H9 (cell line): Measurements from ENCODE around the gene IMPDH1. TPM values are rescaled to one million over a fixed set of nuclear protein-coding genes. Genes with fewer than 3 reads are reported as not detected.

Experiments
- DNase-seq: peaks from one replicate; pipeline ENCODE4 v3.0.0-alpha.2; 2017
- H2AFZ ChIP-seq: one replicate; pipeline ENCODE4 v1.6.1; 2013; ENCODE audit warnings: mild to moderate bottlenecking, low read length, control low read depth, moderate library complexity
- H2AK5ac ChIP-seq: 2 replicates; pipeline ENCODE4 v1.6.1; 2013; ENCODE audit warnings: low read length, control low read depth, mixed read lengths; ENCODE audit not compliant: insufficient read length
- H2BK120ac ChIP-seq: one replicate; pipeline ENCODE4 v1.6.1; 2013; ENCODE audit warnings: low read depth, mild to moderate bottlenecking, low read length, control low read depth, inconsistent platforms; ENCODE audit not compliant: poor library complexity, severe bottlenecking
- H2BK12ac ChIP-seq: 2 replicates; pipeline ENCODE4 v1.6.1; 2013; ENCODE audit warnings: low read length, control low read depth, mixed read lengths, low read depth; ENCODE audit not compliant: insufficient read length
- H2BK15ac ChIP-seq: 2 replicates; pipeline ENCODE4 v1.6.1; 2013; ENCODE audit warnings: low read depth, low read length, control low read depth
- H2BK20ac ChIP-seq: one replicate; pipeline ENCODE4 v1.6.1; 2013; ENCODE audit warnings: low read depth, mild to moderate bottlenecking, low read length, control low read depth, inconsistent platforms; ENCODE audit not compliant: poor library complexity, severe bottlenecking
- H2BK5ac ChIP-seq: 2 replicates; pipeline ENCODE4 v1.6.1; 2013; ENCODE audit warnings: low read length, control low read depth, mixed read lengths; ENCODE audit not compliant: insufficient read length
- H3K14ac ChIP-seq: 2 replicates; pipeline ENCODE4 v1.6.1; 2013; ENCODE audit warnings: low read length, control low read depth; ENCODE audit not compliant: insufficient read depth
- H3K18ac ChIP-seq: 2 replicates; pipeline ENCODE4 v1.6.1; 2013; ENCODE audit warnings: low read depth, mild to moderate bottlenecking, mixed read lengths, low read length, control low read depth; ENCODE audit not compliant: insufficient read length
- H3K23ac ChIP-seq: 2 replicates; pipeline ENCODE4 v1.6.1; 2013; ENCODE audit warnings: low read length, control low read depth, mixed read lengths, low read depth; ENCODE audit not compliant: insufficient read length
- H3K23me2 ChIP-seq: 2 replicates; pipeline ENCODE4 v1.6.1; 2013; ENCODE audit warnings: low read depth, mild to moderate bottlenecking, mixed read lengths, low read length, control low read depth; ENCODE audit not compliant: insufficient read length, poor library complexity, severe bottlenecking
- H3K27ac ChIP-seq: 2 replicates; pipeline ENCODE4 v1.5.1; 2013; ENCODE audit warnings: low read length, control low read depth, mixed read lengths, low read depth; ENCODE audit not compliant: insufficient read length
- H3K27me3 ChIP-seq: 2 replicates; pipeline ENCODE4 v1.6.1; 2013; ENCODE audit warnings: low read length, control low read depth, inconsistent platforms; ENCODE audit not compliant: insufficient read depth
- H3K4ac ChIP-seq: 2 replicates; pipeline ENCODE4 v1.6.1; 2013; ENCODE audit warnings: low read depth, mild to moderate bottlenecking, control low read depth, inconsistent platforms, low read length, moderate library complexity
- H3K4me1 ChIP-seq: 2 replicates; pipeline ENCODE4 v1.6.1; 2013; ENCODE audit warnings: low read length, control low read depth, inconsistent platforms; ENCODE audit not compliant: insufficient read depth
- H3K4me2 ChIP-seq: 2 replicates; pipeline ENCODE4 v1.6.1; 2013; ENCODE audit warnings: low read length, control low read depth, mixed read lengths; ENCODE audit not compliant: insufficient read length, insufficient read depth
- H3K56ac ChIP-seq: 2 replicates; pipeline ENCODE4 v1.6.1; 2013; ENCODE audit warnings: low read depth, mild to moderate bottlenecking, mixed read lengths, low read length, control low read depth; ENCODE audit not compliant: insufficient read length
- H3K79me1 ChIP-seq: 2 replicates; pipeline ENCODE4 v1.6.1; 2013; ENCODE audit warnings: low read depth, mild to moderate bottlenecking, moderate library complexity, low read length, control low read depth, inconsistent platforms; ENCODE audit not compliant: insufficient read depth, poor library complexity, severe bottlenecking
- H3K79me2 ChIP-seq: 2 replicates; pipeline ENCODE4 v1.6.1; 2013; ENCODE audit warnings: low read length, control low read depth, inconsistent platforms; ENCODE audit not compliant: insufficient read depth
- H3K9ac ChIP-seq: 2 replicates; pipeline ENCODE4 v1.6.1; 2013; ENCODE audit warnings: low read length, control low read depth, mixed read lengths; ENCODE audit not compliant: insufficient read length; ENCODE audit errors: extremely low read depth
- H3K9me3 ChIP-seq: one replicate; pipeline ENCODE4 v1.6.1; 2013; ENCODE audit warnings: low read depth, low read length, inconsistent platforms; ENCODE audit not compliant: control insufficient read depth
- H3T11ph ChIP-seq: one replicate; pipeline ENCODE4 v1.6.1; 2013; ENCODE audit warnings: mild to moderate bottlenecking, low read length, control low read depth, inconsistent platforms
- H4K20me1 ChIP-seq: one replicate; pipeline ENCODE4 v1.6.1; 2013; ENCODE audit not compliant: control insufficient read depth, insufficient read length, insufficient read depth
- H4K5ac ChIP-seq: 2 replicates; pipeline ENCODE4 v1.6.1; 2013; ENCODE audit warnings: low read depth, mild to moderate bottlenecking, mixed read lengths, low read length, control low read depth; ENCODE audit not compliant: insufficient read length
- H4K8ac ChIP-seq: replicated peaks from 2 replicates; pipeline ENCODE4 v1.6.1; 2013; ENCODE audit warnings: low read length, control low read depth, mixed read lengths, low read depth; ENCODE audit not compliant: insufficient read length
- H4K91ac ChIP-seq: 2 replicates; pipeline ENCODE4 v1.6.1; 2013; ENCODE audit warnings: low read depth, mild to moderate bottlenecking, moderate library complexity, mixed read lengths, low read length, control low read depth; ENCODE audit not compliant: insufficient read length
- H3K27ac Mint-ChIP-seq, 3 experiments: 2 replicates in 2 of 3; 3 replicates in 1 of 3; pipeline ENCODE4 v1.8.0; 2020 to 2021; ENCODE audit warnings: mixed read lengths in 3 of 3, mild to moderate bottlenecking in 1 of 3, moderate library complexity in 1 of 3
- H3K27me3 Mint-ChIP-seq: 2 replicates; pipeline ENCODE4 v1.8.0; 2021; ENCODE audit warnings: low read depth, mild to moderate bottlenecking, moderate library complexity, mixed read lengths
- H3K36me3 Mint-ChIP-seq, 3 experiments: 2 replicates in 2 of 3; 3 replicates in 1 of 3; pipeline ENCODE4 v1.8.0; 2020 to 2021; ENCODE audit warnings: low read depth in 3 of 3, mixed read lengths in 3 of 3; ENCODE audit not compliant: insufficient read depth in 1 of 3
- H3K4me1 Mint-ChIP-seq, 2 experiments: 2 replicates each; pipeline ENCODE4 v1.8.0; 2020; ENCODE audit warnings: mixed read lengths in 2 of 2
- H3K4me3 Mint-ChIP-seq, 2 experiments: 2 replicates in 1 of 2; 3 replicates in 1 of 2; pipeline ENCODE4 v1.8.0; 2020 to 2021; ENCODE audit warnings: mild to moderate bottlenecking in 2 of 2, mixed read lengths in 2 of 2, moderate library complexity in 1 of 2
- H3K9me3 Mint-ChIP-seq, 2 experiments: 2 replicates in 1 of 2; 3 replicates in 1 of 2; pipeline ENCODE4 v1.8.0; 2020; ENCODE audit warnings: mild to moderate bottlenecking in 2 of 2, mixed read lengths in 2 of 2, moderate library complexity in 1 of 2
- WGBS: extraction: QIAGEN DNeasy Blood & Tissue Kit; methylation state at CpG from one replicate; pipeline ENCODE4 v1.1.7; 2013; ENCODE audit warnings: missing lambda C conversion rate, low lambda C conversion rate, mixed read lengths; ENCODE audit not compliant: insufficient read length; ENCODE audit errors: extremely low coverage; 5-methylcytosine and 5-hydroxymethylcytosine counted together
- total RNA-seq: library from RNA; stranded (reverse); gene quantifications from 2 replicates; pipeline ENCODE4 v1.2.1, GENCODE V29; 2021
- TF ChIP-seq, protein P1 (sequence below): fragments of 200-600 bp; sonication (generic); conservative IDR thresholded peaks from 3 replicates; pipeline ENCODE4 v1.8.0; 2021; ENCODE audit warnings: antibody characterized with exemption, mild to moderate bottlenecking

Gene IMPDH1
- total RNA-seq, 1 experiment from 2014 or later = 35.2 TPM

DNA sequence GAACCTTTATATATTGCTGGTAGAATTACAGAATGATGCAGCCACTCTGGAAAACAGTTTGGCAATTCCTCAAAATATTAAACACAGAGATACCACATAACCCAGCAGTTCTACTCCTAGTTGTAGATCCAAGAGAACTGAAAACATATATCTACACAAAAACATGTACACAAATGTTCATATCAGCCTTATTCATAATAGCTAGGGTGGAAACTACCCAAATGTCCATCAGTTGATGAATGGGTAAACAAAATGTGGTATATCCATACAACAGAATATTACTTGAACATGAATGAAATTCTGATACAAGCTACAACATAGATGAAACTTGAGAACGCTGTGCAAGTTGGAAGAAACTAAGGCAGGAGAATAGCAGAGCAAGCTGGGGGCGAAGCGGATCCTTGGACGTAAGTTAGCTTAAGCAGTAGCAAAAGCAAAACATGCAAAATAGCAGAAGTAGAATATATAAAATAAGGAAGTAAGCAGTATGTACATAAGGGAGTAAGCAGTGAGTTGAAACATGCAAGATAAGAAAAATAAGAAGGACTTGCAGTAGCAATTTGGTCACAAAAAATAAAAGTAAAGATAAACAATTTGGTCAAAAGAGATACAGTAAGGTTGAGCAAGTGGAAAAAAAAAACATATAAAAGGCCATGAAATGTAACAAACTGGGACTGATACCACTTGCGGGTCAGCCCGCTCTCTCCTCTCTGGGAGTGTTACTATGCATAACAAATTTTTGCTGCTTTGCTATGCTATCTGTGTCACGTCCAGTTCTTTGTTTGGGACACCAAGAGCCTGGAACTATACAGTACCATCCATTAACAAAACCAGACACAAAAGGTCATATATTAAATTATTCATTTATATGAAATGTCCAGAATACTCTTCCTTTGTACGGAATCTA lies 27.9 kb upstream of the IMPDH1 start:
- no peaks in the 10 kb centered on the region for H3K36me3 Mint-ChIP-seq
- Histone ChIP-seq H2AK5ac (no peak overlapping the region), H3K23me2 (no peaks in the 10 kb centered on the region), H4K8ac (no peak overlapping the region), H3K9ac (no peak overlapping the region), H4K91ac (no peak overlapping the region), H3K79me1 (no peaks in the 10 kb centered on the region), H3K27ac (no peak overlapping the region), H2BK120ac (no peak overlapping the region), H4K5ac (no peak overlapping the region), H3K4me2 (no peak overlapping the region), H3K14ac (no peak overlapping the region), H3K23ac (no peak overlapping the region), H2BK20ac (no peak overlapping the region), H3K4me1 (no peaks in the 10 kb centered on the region), H3K56ac (no peak overlapping the region), H3K4ac (no peak overlapping the region), H4K20me1 (no peaks in the 10 kb centered on the region), H2AFZ (no peak overlapping the region), H3K27me3 (no peaks in the 10 kb centered on the region), H3K9me3 (no peaks in the 10 kb centered on the region), H3K18ac (no peak overlapping the region), H2BK15ac (no peak overlapping the region), H3T11ph (no peak overlapping the region), H2BK12ac (no peak overlapping the region), H3K79me2 (no peaks in the 10 kb centered on the region), H2BK5ac (no peak overlapping the region)
- TF ChIP-seq, protein P1, sequence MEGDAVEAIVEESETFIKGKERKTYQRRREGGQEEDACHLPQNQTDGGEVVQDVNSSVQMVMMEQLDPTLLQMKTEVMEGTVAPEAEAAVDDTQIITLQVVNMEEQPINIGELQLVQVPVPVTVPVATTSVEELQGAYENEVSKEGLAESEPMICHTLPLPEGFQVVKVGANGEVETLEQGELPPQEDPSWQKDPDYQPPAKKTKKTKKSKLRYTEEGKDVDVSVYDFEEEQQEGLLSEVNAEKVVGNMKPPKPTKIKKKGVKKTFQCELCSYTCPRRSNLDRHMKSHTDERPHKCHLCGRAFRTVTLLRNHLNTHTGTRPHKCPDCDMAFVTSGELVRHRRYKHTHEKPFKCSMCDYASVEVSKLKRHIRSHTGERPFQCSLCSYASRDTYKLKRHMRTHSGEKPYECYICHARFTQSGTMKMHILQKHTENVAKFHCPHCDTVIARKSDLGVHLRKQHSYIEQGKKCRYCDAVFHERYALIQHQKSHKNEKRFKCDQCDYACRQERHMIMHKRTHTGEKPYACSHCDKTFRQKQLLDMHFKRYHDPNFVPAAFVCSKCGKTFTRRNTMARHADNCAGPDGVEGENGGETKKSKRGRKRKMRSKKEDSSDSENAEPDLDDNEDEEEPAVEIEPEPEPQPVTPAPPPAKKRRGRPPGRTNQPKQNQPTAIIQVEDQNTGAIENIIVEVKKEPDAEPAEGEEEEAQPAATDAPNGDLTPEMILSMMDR = no peak
- peaks cover 11 to 17% of the 10 kb centered on the region in 2 experiments for H3K4me1 Mint-ChIP-seq
- H3K27me3 Mint-ChIP-seq = peaks cover 3% of the 10 kb centered on the region; the same call in 1 of the 2 replicates
- no peak for DNase-seq
- no peak overlapping the region for H3K27ac Mint-ChIP-seq
- H3K9me3 Mint-ChIP-seq = no peaks in the 10 kb centered on the region
- WGBS = no CpG with 5 or more reads among the region's 8 CpGs
- no peak overlapping the region for H3K4me3 Mint-ChIP-seq
